ENCODE results near the gene TCEANC2.

The TCEANC2 gene

DNA sequence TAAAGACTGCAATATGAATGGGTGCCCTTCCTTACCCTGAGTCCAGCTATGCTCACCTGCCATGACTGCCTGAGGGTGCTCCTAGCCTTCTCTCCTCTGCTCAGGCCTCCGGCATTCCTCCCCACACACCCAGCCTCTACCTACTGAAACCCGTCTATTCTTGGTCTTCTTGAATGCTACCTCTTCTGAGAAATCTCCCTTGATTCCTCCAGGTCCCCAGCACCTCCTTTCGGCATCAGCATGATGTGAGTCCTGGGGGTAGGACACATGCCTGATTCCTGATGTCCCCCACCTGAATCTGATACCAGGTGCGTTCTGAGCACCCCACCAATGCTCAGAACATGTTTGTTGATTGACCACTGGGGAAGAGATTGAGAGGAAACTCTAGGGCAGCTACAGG, 44.0 kb upstream of the TCEANC2 start:
- TF ChIP-seq, protein P1, sequence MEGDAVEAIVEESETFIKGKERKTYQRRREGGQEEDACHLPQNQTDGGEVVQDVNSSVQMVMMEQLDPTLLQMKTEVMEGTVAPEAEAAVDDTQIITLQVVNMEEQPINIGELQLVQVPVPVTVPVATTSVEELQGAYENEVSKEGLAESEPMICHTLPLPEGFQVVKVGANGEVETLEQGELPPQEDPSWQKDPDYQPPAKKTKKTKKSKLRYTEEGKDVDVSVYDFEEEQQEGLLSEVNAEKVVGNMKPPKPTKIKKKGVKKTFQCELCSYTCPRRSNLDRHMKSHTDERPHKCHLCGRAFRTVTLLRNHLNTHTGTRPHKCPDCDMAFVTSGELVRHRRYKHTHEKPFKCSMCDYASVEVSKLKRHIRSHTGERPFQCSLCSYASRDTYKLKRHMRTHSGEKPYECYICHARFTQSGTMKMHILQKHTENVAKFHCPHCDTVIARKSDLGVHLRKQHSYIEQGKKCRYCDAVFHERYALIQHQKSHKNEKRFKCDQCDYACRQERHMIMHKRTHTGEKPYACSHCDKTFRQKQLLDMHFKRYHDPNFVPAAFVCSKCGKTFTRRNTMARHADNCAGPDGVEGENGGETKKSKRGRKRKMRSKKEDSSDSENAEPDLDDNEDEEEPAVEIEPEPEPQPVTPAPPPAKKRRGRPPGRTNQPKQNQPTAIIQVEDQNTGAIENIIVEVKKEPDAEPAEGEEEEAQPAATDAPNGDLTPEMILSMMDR (IDR thresholded peaks at IDR 0.05; ENCODE audit: extremely low read depth, insufficient read depth, missing control alignments): no peak
- in situ Hi-C loops (cut with MboI; ENCODE audit: low pct_unique_long_range_greater_than_20kb, low sequenced_read_pairs, unreplicated experiment): no loop called here
- no peak for DNase-seq (ENCODE audit: low spot score)

DNA sequence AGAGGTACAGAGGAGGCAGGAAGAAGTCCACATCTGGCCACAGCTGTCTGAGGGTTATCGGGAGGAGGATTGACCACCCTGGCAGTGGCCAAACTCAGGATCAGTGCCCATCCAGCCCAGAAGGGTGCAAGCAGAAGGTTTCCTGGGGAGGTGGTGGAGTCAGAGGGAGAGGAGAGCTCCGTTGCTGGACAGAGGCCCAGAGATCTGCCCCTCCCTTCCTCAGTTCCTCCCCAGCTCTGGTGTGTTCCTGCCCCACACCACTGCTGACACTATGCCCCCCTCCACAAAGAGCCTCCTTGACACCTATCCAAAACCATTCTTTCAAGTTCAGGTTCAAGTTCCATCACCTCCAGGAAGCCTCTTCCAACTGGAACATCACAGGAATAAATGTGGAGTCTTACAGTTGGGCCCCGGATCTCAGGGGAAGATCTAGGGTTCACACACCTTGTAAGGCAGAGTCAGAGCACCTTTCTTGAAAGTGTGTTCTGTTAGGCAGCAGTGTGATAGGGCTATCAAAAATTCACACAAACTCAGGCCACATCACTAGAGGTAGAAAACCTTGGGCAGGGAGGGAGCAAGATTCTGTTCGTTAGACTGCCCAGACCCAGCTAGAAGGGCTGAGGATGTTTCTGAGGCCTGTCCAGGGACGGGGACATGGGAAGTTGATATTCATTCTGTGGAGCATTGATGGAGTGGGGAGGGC, 42.8 kb upstream of the TCEANC2 start:
- in situ Hi-C loops (cut with MboI; ENCODE audit: low pct_unique_long_range_greater_than_20kb, low sequenced_read_pairs, unreplicated experiment): no loop called here
- TF ChIP-seq, protein P1 (IDR thresholded peaks at IDR 0.05; ENCODE audit: extremely low read depth, insufficient read depth, missing control alignments): no peak

DNA sequence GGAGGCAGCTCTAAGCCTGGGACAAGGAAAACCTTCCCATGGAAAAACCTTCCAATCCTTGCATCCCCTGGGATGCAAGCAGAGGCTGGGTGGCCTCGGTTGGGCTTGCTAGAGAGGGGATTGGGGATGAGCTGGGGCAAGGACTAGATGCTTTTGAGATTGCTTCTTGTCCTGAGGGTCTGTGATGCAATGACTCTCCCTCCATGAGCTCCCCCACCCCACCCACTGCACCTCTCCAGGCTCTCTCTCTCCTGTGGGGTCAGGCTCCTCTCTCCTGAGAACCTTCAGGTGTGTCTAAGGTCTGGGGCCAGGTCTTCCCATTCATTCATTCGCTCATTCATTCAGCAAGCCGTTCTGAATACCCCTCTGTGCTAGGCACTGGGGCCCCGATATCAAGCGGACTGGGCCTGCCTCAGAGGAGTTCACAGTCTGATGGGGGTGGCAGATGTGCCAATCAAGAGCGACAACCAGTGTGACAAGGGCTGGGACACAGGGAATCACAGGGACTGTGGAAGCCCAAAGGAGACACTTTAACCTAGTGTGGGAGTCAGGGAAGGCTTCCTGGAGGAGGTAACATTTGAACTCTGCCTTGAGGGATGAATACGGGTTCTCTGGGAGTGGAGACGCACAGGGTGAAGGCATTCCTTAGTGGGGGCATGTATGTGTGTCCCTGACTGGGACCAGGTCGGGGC, 41.9 kb upstream of the TCEANC2 start:
- in situ Hi-C loops (cut with MboI; ENCODE audit: low pct_unique_long_range_greater_than_20kb, low sequenced_read_pairs, unreplicated experiment): no loop called here
- TF ChIP-seq, protein P1 (IDR thresholded peaks at IDR 0.05; ENCODE audit: extremely low read depth, insufficient read depth, missing control alignments): no peak
- no peak for DNase-seq (ENCODE audit: low spot score)

More for the DNA sequence above, 42.8 kb upstream of the TCEANC2 start:
- DNase-seq (ENCODE audit: low spot score): no peak

DNA sequence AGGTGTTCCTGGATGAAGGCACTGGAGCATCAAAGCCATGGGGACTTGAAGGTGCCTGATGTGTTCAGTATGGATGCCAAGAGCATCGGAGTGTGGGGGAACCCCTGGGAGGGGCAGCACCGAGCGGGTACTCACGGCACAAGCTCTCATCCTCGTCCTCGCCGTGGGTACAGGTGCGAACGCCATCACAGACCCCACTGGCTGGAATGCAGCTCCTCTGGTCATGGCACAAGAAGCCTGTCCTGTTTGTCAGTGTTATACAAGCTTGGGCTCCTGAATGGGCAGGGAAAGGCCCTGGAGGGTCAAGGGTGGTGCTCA, 41.4 kb upstream of the TCEANC2 start:
- TF ChIP-seq, protein P1 (IDR thresholded peaks at IDR 0.05; ENCODE audit: extremely low read depth, insufficient read depth, missing control alignments): no peak
- in situ Hi-C loops (cut with MboI; ENCODE audit: low pct_unique_long_range_greater_than_20kb, low sequenced_read_pairs, unreplicated experiment): no loop called here
- no peak for DNase-seq (ENCODE audit: low spot score)

DNA sequence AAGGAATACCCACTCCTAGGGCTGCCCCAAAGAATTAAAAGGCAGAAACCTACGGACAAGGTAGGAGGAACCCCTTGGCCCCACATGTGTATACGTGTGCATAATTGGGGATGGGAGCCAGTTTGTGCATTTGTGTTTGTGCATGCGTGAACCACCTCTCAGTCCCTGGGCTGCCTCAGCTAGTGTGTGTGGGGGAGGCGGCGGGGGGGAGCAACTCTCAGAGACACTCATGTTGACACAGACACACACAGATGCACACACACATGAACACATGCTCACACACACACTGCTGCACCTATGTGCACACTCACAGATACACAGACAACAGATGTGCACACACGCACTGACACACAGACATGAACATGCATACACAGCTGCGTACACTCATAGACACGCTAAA, 40.5 kb upstream of the TCEANC2 start:
- in situ Hi-C loops (cut with MboI; ENCODE audit: low pct_unique_long_range_greater_than_20kb, low sequenced_read_pairs, unreplicated experiment): no loop called here
- no peak for DNase-seq (ENCODE audit: low spot score)
- TF ChIP-seq, protein P1 (IDR thresholded peaks at IDR 0.05; ENCODE audit: extremely low read depth, insufficient read depth, missing control alignments): no peak

DNA sequence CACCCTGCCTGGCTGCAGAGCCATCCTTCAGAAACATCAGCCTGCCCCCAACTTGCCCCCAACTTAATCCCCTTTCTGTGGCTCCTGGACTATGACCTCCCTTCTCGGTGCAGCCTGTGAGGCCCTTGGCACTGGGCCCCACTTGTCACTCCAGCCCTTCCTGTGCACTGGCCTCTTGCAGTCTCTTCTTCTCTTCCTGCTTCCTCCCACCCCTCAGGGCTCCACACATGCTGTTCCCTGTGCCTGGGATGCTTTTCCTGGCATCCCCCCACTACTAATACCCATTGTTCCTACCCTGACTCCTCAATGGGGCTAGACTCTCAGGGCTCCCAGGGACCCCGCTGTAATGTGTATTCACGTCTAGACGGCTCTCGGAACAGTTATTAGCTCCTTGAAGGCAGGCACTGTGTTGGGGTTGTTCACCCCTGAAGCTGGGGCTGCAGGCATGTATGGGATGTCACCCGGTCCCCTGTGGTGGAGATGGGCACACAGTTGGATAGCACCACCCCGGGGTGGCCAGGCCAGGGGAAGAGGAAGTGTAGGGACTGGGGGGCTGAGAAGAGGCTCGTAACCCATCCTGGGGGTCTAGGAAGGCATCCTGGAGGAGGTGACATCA, 39.9 kb upstream of the TCEANC2 start:
- TF ChIP-seq, protein P1 (IDR thresholded peaks at IDR 0.05; ENCODE audit: extremely low read depth, insufficient read depth, missing control alignments): no peak
- in situ Hi-C loops (cut with MboI; ENCODE audit: low pct_unique_long_range_greater_than_20kb, low sequenced_read_pairs, unreplicated experiment): no loop called here
- DNase-seq (ENCODE audit: low spot score): no peak
